A673 (cell line): ENCODE results near the gene SMIM34. TPM values are rescaled to one million over a fixed set of nuclear protein-coding genes. Genes with fewer than 3 reads are reported as not detected.
"Not testable (repeated sequence)": the region's sequence is repeated elsewhere in the genome, so short reads cannot be mapped to it uniquely, and the experiment has no call there.

ENCODE experiments used
- BruUV-seq: library from RNA; stranded (reverse); fragments of 400-500 nt; replicated peaks from 2 replicates; lab custom pipeline; 2021; lab: Mats Ljungman, UMichigan
- CTCF ChIA-PET: fragments of 300-600 bp; sonication (Branson Sonifier 250); formaldehyde crosslinking; loops from one replicate; lab custom pipeline; 2022; ENCODE audit warnings: antibody characterized with exemption; lab: Charles Lee
- POLR2A ChIA-PET: fragments of 300-600 bp; sonication (Branson Sonifier 250); formaldehyde crosslinking; loops from one replicate; lab custom pipeline; 2022; ENCODE audit warnings: antibody characterized with exemption; ENCODE audit not compliant: low non-redundant PET; lab: Charles Lee
- DNase-seq: peaks from one replicate; pipeline ENCODE4 v3.0.0-alpha.2; 2015; ENCODE audit warnings: low spot score
- H3K27ac ChIP-seq: fragments of 200-600 bp; sonication (generic); 2 replicates; pipeline ENCODE4 v1.5.1; 2016; ENCODE audit warnings: mixed run types, low read depth, mild to moderate bottlenecking, mixed read lengths, antibody characterized with exemption, low read length; ENCODE audit not compliant: poor library complexity, severe bottlenecking
- H3K27me3 ChIP-seq: fragments of 200-600 bp; sonication (generic); replicated peaks from 2 replicates; pipeline ENCODE4 v1.6.1; 2017; ENCODE audit warnings: mixed run types, low read depth, mild to moderate bottlenecking, mixed read lengths, antibody characterized with exemption, low read length; ENCODE audit not compliant: insufficient read depth, poor library complexity
- H3K36me3 ChIP-seq: fragments of 200-600 bp; sonication (generic); 2 replicates; pipeline ENCODE4 v1.6.1; 2016; ENCODE audit warnings: mixed run types, mild to moderate bottlenecking, mixed read lengths, antibody characterized with exemption, low read length; ENCODE audit not compliant: insufficient read depth, poor library complexity, severe bottlenecking
- H3K4me1 ChIP-seq: fragments of 200-600 bp; sonication (generic); 2 replicates; pipeline ENCODE4 v1.6.1; 2017; ENCODE audit warnings: mixed run types, mild to moderate bottlenecking, mixed read lengths, antibody characterized with exemption, low read length; ENCODE audit not compliant: insufficient read depth, poor library complexity, severe bottlenecking
- H3K4me3 ChIP-seq: fragments of 200-600 bp; sonication (generic); 2 replicates; pipeline ENCODE4 v1.5.1; 2016; ENCODE audit warnings: low read depth, mixed run types, mild to moderate bottlenecking, mixed read lengths, low read length; ENCODE audit not compliant: poor library complexity, severe bottlenecking
- H3K9me3 ChIP-seq: fragments of 200-600 bp; sonication (generic); 2 replicates; pipeline ENCODE4 v1.6.1; 2016; ENCODE audit warnings: mixed run types, low read depth, mild to moderate bottlenecking, mixed read lengths, antibody characterized with exemption, low read length; ENCODE audit not compliant: poor library complexity, severe bottlenecking
- EZH2 ChIP-seq: fragments of 200-600 bp; sonication (generic); IDR thresholded peaks from 2 replicates; pipeline ENCODE4 v1.6.1; 2017; ENCODE audit warnings: borderline replicate concordance, low read depth, mild to moderate bottlenecking, mixed read lengths, antibody characterized with exemption, low read length; ENCODE audit not compliant: poor library complexity, severe bottlenecking
- intact Hi-C: fragments of 100-400 bp; cut with micrococcal nuclease; formaldehyde crosslinking; loops from one replicate; pipeline ENCODE4 v1.10.0; 2022; ENCODE audit not compliant: unreplicated experiment
- total RNA-seq: library from RNA; stranded (reverse); gene quantifications from 2 replicates; pipeline ENCODE4 v1.2.3, GENCODE V29; 2021
- TF ChIP-seq, protein P1 (sequence below): fragments of 300-800, 200-600 bp; sonication (generic); conservative IDR thresholded peaks from 2 replicates; pipeline ENCODE4 v1.5.1; 2017; ENCODE audit warnings: low read depth, mild to moderate bottlenecking, antibody characterized with exemption, low read length, moderate library complexity, mixed read lengths

SMIM34 gene
- total RNA-seq, 1 experiment from 2014 or later: not detected

DNA sequence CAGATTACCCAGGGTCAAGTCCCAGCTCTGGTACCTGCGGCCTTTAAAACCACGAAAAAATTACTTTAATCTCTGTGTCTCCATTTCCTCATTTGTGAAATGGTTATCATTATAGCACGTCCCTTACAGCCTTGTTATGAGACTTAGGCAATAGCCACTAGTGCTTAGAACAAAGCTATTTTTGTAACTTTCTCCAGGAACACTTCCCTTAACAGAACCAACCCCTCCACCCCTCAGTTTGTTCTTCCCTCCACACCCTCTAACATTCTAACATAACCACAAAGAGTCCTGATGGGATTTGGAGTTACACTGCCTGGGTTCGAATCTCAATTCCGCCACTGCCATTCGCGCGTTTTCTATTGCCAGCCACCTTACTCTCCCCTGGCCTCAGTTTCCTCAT lies 49.3 kb downstream of the SMIM34 start:
- H3K4me3 ChIP-seq, BruUV-seq, POLR2A ChIA-PET, intact Hi-C loops, H3K27me3 ChIP-seq, CTCF ChIA-PET, DNase-seq, H3K4me1 ChIP-seq, H3K9me3 ChIP-seq, H3K36me3 ChIP-seq, H3K27ac ChIP-seq: not testable (repeated sequence)

DNA sequence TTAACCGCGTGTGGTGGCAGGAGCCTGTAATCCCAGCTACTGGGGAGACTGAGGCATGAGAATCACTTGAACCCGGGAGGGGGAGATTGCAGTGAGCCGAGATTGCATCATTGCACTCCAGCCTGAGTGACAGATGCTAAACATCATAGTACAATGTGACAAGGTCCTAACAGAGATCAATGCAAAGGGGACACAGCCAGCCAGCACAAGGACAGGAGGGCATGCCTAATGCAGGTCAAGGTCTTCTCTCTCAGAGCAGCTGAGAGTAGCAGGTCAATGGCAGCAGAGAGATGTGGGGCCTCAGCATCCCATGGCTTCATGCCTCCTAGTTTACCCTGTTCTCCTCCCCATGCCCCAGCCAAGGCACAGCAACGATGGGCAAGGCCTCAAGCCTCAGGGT lies 51.4 kb downstream of the SMIM34 start:
- peaks cover 4% of the 10 kb centered on the region for H3K27me3 ChIP-seq
- no peak overlapping the region for H3K4me3 ChIP-seq
- intact Hi-C loops: no loop called here
- no TSS peak for BruUV-seq
- no peak for DNase-seq
- ChIA-PET CTCF (no interaction called here), POLR2A (no interaction called here)
- no peaks in the 10 kb centered on the region for H3K36me3 ChIP-seq
- no peak overlapping the region for H3K27ac ChIP-seq
- no peaks in the 10 kb centered on the region for H3K9me3 ChIP-seq
- no peaks in the 10 kb centered on the region for H3K4me1 ChIP-seq
- TF ChIP-seq, protein P1, sequence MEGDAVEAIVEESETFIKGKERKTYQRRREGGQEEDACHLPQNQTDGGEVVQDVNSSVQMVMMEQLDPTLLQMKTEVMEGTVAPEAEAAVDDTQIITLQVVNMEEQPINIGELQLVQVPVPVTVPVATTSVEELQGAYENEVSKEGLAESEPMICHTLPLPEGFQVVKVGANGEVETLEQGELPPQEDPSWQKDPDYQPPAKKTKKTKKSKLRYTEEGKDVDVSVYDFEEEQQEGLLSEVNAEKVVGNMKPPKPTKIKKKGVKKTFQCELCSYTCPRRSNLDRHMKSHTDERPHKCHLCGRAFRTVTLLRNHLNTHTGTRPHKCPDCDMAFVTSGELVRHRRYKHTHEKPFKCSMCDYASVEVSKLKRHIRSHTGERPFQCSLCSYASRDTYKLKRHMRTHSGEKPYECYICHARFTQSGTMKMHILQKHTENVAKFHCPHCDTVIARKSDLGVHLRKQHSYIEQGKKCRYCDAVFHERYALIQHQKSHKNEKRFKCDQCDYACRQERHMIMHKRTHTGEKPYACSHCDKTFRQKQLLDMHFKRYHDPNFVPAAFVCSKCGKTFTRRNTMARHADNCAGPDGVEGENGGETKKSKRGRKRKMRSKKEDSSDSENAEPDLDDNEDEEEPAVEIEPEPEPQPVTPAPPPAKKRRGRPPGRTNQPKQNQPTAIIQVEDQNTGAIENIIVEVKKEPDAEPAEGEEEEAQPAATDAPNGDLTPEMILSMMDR: no peak
- TF ChIP-seq EZH2: no peak

DNA sequence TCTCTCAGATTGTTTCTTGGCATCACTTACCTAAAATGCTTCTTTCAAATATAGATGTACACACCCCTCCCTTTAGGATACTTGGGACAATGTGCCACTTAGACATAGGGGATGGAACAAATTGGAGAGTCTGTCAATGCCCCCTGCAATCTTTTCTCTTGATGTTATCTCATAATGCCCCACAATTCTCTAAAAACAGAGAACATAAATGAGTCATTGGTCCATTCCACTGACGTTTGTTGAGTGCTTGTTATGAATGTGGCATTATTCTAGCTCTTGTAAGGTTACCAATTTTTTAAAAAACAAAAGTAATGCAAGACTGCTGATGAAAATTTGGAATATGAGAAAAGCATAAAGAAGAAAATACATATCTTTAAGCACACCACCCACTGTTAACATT lies 54.0 kb downstream of the SMIM34 start:
- Histone ChIP-seq H3K9me3 (no peaks in the 10 kb centered on the region), H3K27me3 (peaks cover 4% of the 10 kb centered on the region), H3K36me3 (no peaks in the 10 kb centered on the region), H3K27ac (no peak overlapping the region), H3K4me3 (no peak overlapping the region), H3K4me1 (no peaks in the 10 kb centered on the region)
- intact Hi-C loops: no loop called here
- ChIA-PET POLR2A (no interaction called here), CTCF (no interaction called here)
- BruUV-seq: no TSS peak
- DNase-seq: no peak
- no peak for TF ChIP-seq EZH2

Other genes starting within 250 kb of the SMIM34 start
- 0.31 and 0.39 TPM in 2 replicates for gene KCNE2, start 59.9 kb downstream of the SMIM34 start, total RNA-seq
- 1.3 and 7.7 TPM in 2 replicates for gene SMIM11, start 48.4 kb downstream of the SMIM34 start, total RNA-seq
- gene KCNE1, start 88.3 kb upstream of the SMIM34 start, total RNA-seq: 0.13 TPM in 1 of 2 replicates, not detected in the other
- gene RCAN1, start 191.2 kb upstream of the SMIM34 start, total RNA-seq: 5.4 and 8.2 TPM in 2 replicates
- gene CLIC6, start 245.0 kb upstream of the SMIM34 start, total RNA-seq: not detected in 2 replicates